Measurements from ENCODE around the gene HOXB9. TPM values are rescaled to one million over a fixed set of nuclear protein-coding genes. Genes with fewer than 3 reads are reported as not detected.

Gene HOXB9
- total and polyA plus RNA-seq, 9 of the 15 experiments (the other 6 are each of a cell fraction or from before 2014, with no cell fraction given), result 3.1 to 196 (median 77.6) TPM

DNA sequence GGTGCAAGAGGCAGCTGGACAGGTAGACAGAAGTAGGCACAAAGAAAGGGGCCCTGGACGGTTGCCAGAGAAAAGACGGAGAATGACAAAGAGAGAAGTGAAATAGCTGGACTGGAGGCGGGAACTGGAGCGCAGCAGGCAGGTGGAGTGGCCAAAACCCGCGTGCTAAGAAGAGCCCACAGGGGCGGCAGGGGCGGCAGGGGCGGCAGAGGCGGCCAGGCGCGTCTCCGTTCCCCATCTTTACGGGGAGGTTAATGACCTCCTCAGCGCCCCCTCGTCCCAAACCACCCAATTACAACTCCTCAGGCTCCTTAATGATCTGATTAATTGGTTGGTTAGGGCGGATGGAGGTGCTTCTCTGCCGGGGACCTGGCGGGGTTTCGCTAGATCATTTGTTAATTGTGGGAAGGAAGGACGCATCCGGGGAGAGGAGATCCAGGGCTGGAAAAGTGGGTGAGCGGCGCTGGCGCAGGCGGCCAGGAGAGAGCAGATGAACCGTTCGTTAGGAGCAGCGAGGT lies 15.4 kb upstream of the HOXB9 start:
- in situ Hi-C loops (cut with MboI), result no loop called here
- DNase-seq (ENCODE audit: extremely low read depth in 1 of 4, low spot score in 3 of 4), result no peak
- FAIRE-seq, result no peak

More for the DNA sequence above, 15.4 kb upstream of the HOXB9 start:
- CTCF ChIA-PET (ENCODE audit: low intra/inter-chr PET ratio), result no interaction called here
- no peaks in the 10 kb centered on the region for H3K36me3 ChIP-seq (ENCODE audit: control insufficient read depth, insufficient read depth, low read length)
- POLR2A ChIA-PET, result interaction anchor here (0.8 to 5.1 kb wide), 3 partner anchors 12 to 19 kb away, joined by 3 to 23 read pairs (median 14); partner anchors contain the start of gene HOXB9
- H3K27me3 ChIP-seq (ENCODE audit: control insufficient read depth in 2 of 2, insufficient read depth in 2 of 2, low read length in 2 of 2), result no peaks in the 10 kb centered on the region
- no peak for ATAC-seq
- no peaks in the 10 kb centered on the region for H4K20me1 ChIP-seq (replicated peaks; ENCODE audit: control insufficient read depth, insufficient read depth, low read length)
- H3K4me1 ChIP-seq (replicated peaks in 1 of 2; ENCODE audit: control insufficient read depth in 2 of 2, insufficient read depth in 2 of 2, low read length in 2 of 2), result peaks cover 29 to 39% of the 10 kb centered on the region in 2 experiments; a peak in 4 of 5 replicates
- TF ChIP-seq GATA2 (CRISPR knock-in tag; IDR thresholded peaks at IDR 0.05) (no peak), NFIC (IDR thresholded peaks at IDR 0.05) (peak; percentile 71), ATF2 (CRISPR knock-in tag; IDR thresholded peaks at IDR 0.05) (no peak), POLR2B (IDR thresholded peaks at IDR 0.05; ENCODE audit: low read depth, partially characterized antibody) (no peak), TCFL5 (CRISPR knock-in tag; conservative IDR thresholded peaks at IDR 0.05) (no peak), E2F6 (IDR thresholded peaks at IDR 0.05; ENCODE audit: borderline replicate concordance in 1 of 2, extremely low read depth in 1 of 2, insufficient read depth in 1 of 2, insufficient read length in 1 of 2, low read depth in 1 of 2, low read length in 1 of 2, poor library complexity in 1 of 2, severe bottlenecking in 1 of 2) (peak in 1 of 2 experiments; percentile 46)
- TF ChIP-seq, protein P1, sequence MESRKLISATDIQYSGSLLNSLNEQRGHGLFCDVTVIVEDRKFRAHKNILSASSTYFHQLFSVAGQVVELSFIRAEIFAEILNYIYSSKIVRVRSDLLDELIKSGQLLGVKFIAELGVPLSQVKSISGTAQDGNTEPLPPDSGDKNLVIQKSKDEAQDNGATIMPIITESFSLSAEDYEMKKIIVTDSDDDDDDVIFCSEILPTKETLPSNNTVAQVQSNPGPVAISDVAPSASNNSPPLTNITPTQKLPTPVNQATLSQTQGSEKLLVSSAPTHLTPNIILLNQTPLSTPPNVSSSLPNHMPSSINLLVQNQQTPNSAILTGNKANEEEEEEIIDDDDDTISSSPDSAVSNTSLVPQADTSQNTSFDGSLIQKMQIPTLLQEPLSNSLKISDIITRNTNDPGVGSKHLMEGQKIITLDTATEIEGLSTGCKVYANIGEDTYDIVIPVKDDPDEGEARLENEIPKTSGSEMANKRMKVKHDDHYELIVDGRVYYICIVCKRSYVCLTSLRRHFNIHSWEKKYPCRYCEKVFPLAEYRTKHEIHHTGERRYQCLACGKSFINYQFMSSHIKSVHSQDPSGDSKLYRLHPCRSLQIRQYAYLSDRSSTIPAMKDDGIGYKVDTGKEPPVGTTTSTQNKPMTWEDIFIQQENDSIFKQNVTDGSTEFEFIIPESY (CRISPR knock-in tag; IDR thresholded peaks at IDR 0.05), result peak; percentile 5; the same call in 1 of the 2 replicates
- TF ChIP-seq, protein P2, sequence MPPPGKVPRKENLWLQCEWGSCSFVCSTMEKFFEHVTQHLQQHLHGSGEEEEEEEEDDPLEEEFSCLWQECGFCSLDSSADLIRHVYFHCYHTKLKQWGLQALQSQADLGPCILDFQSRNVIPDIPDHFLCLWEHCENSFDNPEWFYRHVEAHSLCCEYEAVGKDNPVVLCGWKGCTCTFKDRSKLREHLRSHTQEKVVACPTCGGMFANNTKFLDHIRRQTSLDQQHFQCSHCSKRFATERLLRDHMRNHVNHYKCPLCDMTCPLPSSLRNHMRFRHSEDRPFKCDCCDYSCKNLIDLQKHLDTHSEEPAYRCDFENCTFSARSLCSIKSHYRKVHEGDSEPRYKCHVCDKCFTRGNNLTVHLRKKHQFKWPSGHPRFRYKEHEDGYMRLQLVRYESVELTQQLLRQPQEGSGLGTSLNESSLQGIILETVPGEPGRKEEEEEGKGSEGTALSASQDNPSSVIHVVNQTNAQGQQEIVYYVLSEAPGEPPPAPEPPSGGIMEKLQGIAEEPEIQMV (tag; conservative IDR thresholded peaks at IDR 0.05; ENCODE audit: low read depth), result no peak
- no peak overlapping the region for H3K4me3 ChIP-seq
- intact Hi-C loops (cut with micrococcal nuclease), result no loop called here
- no peak overlapping the region for H3K9ac ChIP-seq (ENCODE audit: insufficient read depth in 1 of 2, low read depth in 2 of 2, low read length in 2 of 2)
- H2AFZ ChIP-seq (ENCODE audit: low read depth, low read length), result no peak overlapping the region
- no peaks in the 10 kb centered on the region for H3K9me3 ChIP-seq (replicated peaks; ENCODE audit: control insufficient read depth, insufficient read depth, low read depth, low read length)
- no TSS peak for BruUV-seq (replicated peaks)
- H3K27ac ChIP-seq (ENCODE audit: extremely low read depth, low read depth, low read length), result no peak overlapping the region
- peaks cover 4% of the 10 kb centered on the region for H3K9me1 ChIP-seq (ENCODE audit: control insufficient read depth, insufficient read depth, low read length)
- peaks cover 39% of the 10 kb centered on the region for H3K79me2 ChIP-seq (ENCODE audit: control insufficient read depth, insufficient read depth, low read length)
- WGBS (ENCODE audit: insufficient coverage, low coverage, missing lambda C conversion rate), result 80% methylated on average over 23 of the region's 29 CpGs
- H3K4me2 ChIP-seq (ENCODE audit: insufficient read depth, low read length), result no peak overlapping the region

Data from K562 (cell line).